Fibroblast of skin of abdomen (primary cell): ENCODE measurements around the gene MLF1. TPM values are rescaled to one million over a fixed set of nuclear protein-coding genes. Genes with fewer than 3 reads are reported as not detected.
"Not testable (repeated sequence)": the region's sequence is repeated elsewhere in the genome, so short reads cannot be mapped to it uniquely, and the experiment has no call there.

Source experiments
- DNase-seq: peaks from one replicate; pipeline ENCODE4 v3.0.0-alpha.2; 2013
- polyA plus RNA-seq, 2 experiments: library from polyadenylated mRNA; unstranded; fragments of 120-200 nt; gene quantifications; one replicate each; pipeline ENCODE4 v1.2.1, GENCODE V29; 2013; ENCODE audit not compliant: insufficient read length in 2 of 2

The MLF1 gene, protein sequence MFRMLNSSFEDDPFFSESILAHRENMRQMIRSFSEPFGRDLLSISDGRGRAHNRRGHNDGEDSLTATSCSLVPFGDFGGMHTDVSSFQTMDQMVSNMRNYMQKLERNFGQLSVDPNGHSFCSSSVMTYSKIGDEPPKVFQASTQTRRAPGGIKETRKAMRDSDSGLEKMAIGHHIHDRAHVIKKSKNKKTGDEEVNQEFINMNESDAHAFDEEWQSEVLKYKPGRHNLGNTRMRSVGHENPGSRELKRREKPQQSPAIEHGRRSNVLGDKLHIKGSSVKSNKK
- 15.8 TPM for polyA plus RNA-seq (2013, experiment 1 of 2; ENCODE audit: insufficient read length)
- polyA plus RNA-seq (2013, experiment 2 of 2; ENCODE audit: insufficient read length), result 15.3 TPM

- peak; percentile 96 for DNase-seq
Measured at GRCh38 chr3:158570999-158571702, at the start of gene MLF1. TSS of gene MLF1 (plus strand) at chr3:158571194. CDS start at chr3:158571301, 107 bp downstream.

DNA sequence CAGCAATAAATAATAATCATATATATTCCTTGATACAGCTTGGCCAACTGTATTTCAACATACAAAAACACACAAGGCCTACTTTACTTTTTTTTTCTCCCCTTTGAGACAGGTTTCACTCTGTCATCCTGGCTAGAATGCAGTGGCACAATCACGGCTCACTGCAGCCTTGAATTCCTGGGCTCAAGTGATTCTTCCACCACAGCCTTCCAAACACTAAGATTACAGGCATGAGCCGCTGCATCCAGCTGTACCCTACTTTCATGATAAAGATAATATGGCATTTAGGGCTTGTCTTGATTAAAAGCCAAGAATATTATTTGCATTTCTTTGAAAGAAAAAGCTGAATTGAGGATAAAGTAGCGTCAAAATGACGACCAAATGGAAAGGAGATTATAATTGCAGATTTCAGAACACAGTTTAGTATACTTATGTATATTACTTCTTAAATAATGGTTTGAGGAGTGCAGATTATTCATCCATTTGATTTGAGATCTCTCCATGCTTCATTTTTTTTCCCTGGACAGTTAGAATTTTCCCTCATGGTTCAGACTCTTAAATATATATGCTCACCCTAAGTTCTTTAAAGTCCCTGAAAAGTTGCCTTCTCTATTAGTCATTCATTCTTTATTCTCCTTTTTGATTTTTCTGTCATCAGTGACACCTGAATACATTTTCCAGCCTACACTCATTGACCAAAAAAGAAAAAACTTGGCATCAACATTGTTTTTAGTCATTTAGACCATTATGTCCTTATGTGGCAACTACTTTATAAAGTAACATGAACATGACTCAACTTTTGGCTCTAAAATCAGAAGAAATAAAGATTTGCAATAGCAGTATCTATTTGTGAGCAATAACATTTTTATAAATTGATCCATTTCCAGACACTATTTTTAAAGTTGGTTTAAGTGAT, 48.5 kb upstream of the MLF1 start:
- DNase-seq, result peak; percentile 72

GRCh38 chr3:158528076-158528674, 42.8 kb upstream of the MLF1 start:
- no peak for DNase-seq

GRCh38 chr3:158531334-158531733, 39.7 kb upstream of the MLF1 start:
- no peak for DNase-seq

DNA sequence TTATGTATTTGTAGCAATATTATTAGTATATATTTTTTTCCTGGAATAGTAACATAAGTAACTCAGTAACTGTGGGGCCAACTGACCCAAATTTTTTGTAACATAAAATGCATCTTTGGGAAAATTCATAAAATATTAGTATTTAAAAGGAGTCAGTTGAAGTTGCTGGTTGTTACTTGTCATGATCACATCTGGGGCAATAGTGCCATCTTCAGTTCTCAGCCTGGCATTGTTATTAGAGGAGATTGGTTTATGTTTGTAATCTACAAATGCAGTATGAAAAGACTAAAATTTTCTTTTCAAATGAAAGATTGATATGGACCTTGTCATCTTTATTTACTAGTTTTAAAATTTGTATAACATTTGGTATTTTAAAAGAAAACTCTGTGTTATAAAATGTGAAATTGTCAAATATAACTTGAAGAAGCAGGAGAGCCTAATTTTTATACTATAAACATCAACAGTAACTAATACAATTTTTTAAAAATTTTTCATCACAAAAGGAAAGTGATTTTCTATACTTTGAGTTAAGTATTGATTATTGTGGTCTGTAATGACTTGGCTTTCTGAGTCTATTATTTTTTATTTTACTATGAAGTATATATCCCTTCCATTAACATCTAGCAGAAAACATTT, 38.8 kb upstream of the MLF1 start:
- peak; percentile 52 for DNase-seq

GRCh38 chr3:158535918-158536317, 35.1 kb upstream of the MLF1 start:
- DNase-seq, result no peak

DNA sequence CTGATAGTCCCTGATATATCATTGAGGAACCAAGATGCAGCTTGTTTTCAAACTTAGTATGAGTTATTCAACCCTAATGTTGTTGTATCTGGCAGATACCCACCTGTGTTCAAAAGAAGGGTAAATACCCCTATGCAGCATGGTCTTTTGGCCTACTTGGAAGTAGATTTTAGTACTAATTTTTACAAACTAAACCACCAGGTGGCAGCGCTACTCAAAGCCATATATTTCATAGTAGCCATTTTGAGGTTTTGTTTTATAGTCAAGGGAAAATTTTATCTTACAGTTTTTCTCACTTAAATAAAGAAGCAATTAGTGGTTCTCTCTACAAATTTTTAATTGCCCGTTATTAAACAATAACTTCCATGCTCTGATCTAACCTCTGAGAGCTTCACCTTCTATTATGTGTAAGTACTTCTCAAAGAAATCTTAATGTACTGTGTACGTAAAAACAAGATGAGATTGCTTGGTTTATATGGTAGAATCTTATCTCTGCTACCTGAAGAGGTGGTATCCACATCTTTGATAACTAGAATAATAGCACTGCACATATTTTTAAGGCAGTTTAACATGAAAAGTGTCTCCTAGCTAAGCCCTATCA, 31.5 kb upstream of the MLF1 start:
- peak; percentile 50 for DNase-seq

GRCh38 chr3:158540066-158540465, 30.9 kb upstream of the MLF1 start:
- no peak for DNase-seq

GRCh38 chr3:158548691-158549090, 22.3 kb upstream of the MLF1 start:
- no peak for DNase-seq

- DNase-seq, result not testable (repeated sequence)
Measured at GRCh38 chr3:158549938-158550337, 21.1 kb upstream of the MLF1 start.

GRCh38 chr3:158552124-158552523, 18.9 kb upstream of the MLF1 start:
- no peak for DNase-seq

GRCh38 chr3:158559504-158559903, 11.5 kb upstream of the MLF1 start:
- DNase-seq, result no peak

DNA sequence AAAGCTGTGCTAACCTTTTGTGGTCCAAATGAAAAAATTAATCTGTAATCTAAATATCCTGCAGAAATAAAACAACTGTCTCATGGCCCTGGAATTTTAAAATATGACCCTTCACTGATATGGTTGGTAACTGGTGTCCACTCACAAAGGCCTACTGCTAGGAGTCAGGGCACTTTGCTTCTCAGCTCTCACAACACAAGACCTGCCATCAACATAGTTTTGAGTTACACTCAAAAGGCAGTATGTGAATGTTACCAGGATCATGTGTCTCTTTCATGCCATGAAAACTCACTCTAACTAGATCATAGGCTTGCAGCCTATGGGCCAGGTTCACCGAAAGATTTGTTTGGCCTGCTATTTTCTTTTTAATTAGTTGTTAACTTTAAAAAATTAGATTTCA, 10.0 kb upstream of the MLF1 start:
- no peak for DNase-seq

DNA sequence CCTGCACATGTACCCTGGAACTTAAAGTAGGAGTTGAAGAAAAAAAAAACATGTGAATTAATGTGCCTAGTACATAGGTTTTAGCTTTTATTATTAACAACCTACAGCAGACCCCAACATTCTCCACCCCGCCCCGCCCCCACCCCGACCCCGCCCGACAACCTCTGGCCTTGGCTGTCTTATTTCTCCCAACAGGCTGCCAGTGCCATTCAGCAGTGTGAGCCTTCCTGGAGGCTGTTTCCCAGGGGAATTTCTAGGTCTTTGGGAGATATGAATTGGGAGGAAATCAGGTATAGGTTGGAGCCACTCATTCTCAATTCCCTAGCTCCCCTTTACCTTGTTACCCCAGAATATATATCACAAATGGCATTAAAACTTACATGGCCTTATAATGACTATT, 8.3 kb upstream of the MLF1 start:
- no peak for DNase-seq

DNA sequence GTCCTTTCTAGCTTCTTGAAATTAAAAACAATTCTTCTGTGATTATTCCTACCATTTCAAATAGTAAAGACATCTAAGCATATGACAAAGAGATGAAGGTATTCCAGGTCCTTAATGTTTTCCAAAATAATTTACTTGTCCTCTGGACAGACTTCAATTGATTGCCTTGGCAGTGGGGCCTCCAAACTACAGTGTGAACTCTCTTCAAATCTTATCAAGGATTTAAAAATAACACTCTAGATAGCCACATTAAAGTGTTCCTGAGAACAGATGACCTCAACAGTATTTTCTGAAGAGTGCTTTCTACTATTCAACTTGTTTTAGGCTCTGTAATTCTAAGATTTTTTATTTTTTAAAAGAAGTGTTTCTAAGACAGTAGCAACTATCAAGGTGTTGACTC, 7.9 kb upstream of the MLF1 start:
- no peak for DNase-seq

DNA sequence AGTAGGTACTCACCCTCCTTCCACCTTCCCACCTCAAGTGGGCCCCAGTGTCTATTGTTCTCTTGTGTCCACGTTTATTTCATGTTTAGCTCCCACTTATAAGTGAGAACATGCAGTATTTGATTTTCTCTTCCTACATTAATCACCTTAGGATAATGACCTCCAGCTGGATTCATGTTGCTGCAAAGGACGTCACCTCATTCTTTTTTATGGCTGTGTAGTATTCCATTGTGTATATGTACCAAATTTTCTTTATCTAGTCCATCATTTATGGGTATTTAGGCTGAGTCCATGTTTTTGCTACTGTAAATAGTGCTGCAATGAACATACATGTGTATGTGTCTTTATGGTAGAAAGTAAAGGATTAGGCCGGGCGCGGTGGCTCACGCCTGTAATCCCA, 5.9 kb upstream of the MLF1 start:
- no peak for DNase-seq

DNA sequence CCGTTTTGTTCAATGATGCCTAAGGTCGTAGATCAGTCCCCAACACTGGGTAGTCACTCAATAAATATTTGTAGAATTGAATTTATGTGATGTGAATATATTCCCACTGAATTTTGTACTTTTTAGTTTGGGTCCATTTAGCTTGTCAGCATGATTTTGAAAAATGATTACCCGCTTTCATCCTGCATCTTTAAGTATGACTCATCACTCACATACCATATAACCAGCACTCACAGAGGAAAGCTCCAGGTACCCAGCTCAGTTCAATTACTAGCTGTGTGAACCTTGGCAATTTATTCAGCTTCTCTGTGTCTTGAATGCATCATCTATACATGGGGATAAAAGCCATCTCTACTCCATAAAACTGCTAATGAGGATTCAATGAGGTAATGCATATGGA, 2.2 kb upstream of the MLF1 start:
- peak; percentile 31 for DNase-seq

DNA sequence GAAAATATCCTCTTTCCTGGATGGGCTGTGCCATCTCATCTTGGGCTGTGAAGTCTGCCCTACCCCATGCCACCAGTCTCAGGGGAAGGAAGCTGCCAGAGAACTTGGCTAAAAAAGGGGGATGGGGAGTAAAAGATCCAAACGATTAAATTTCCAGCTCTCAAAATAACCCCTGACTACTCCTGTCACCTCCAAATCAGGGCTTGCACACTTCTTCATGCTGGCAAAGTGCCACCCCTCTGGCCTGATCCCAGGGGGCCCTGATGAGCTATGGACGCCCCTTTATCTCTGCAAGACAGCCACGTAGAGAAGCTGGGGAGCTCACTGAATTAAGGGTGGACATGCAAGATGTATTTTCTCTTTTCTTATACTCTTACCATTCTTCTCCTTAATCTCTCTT, 1.2 kb upstream of the MLF1 start:
- no peak for DNase-seq

GRCh38 chr3:158571969-158572765, 1.2 kb downstream of the MLF1 start:
- no peak for DNase-seq

- no peak for DNase-seq
Measured at GRCh38 chr3:158572766-158573060, 1.7 kb downstream of the MLF1 start.

DNA sequence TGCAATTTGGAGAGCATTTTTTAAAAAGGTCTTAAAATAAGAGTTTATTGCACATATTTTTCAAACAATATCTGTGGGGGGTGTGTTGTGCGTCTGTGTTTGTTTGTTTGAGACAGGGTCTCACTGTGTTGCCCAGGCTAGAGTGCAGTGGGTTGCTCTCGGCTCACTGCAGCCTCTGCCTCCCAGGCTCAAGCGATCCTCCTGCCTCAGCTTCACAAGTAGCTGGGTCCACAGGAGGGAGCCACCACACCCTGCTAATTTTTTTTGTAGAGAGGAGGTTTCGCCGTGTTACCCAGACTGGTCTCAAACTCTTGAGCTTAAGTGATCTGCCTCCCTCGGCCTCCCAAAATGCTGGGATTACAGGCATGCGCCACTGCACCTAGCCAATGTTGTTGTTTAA, 2.7 kb downstream of the MLF1 start:
- DNase-seq, result no peak
